ENCODE results near the gene CSRNP2. TPM values are rescaled to one million over a fixed set of nuclear protein-coding genes. Genes with fewer than 3 reads are reported as not detected.

The CSRNP2 gene
- total and polyA plus RNA-seq, 2 of the 4 experiments (the other 2 are of a cell fraction): 14.0 to 21.7 TPM

DNA sequence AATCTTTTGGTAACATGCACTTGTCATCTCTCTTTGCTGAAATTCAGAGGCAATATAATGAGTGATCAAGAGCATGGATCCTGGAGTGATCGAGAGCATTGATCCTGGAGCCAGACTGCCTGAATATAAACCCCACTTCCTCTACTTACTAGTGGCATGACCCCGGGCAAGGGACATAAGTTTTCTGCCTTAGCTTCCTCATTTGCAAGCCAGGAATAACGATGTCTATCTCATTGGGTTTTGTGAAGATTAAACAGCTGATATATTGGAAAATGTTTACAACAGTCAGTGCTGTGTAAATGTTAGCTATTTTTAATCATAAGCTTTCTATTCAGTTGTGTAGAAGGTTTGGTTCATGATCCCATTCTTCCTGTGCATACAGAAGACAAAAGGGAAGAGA lies 2.4 kb upstream of the CSRNP2 start:
- Histone ChIP-seq H3K4me1 (ENCODE audit: control insufficient read depth, insufficient read depth, low read length) (peaks cover 2% of the 10 kb centered on the region; the same call in 1 of the 2 replicates), H2AK5ac (ENCODE audit: low read depth, low read length) (no peak overlapping the region), H2AK9ac (replicated peaks; ENCODE audit: low read depth, low read length, poor library complexity) (no peak overlapping the region), H3K4ac (ENCODE audit: low read depth, low read length) (no peak overlapping the region), H3K9me3 (ENCODE audit: control insufficient read depth, insufficient read depth, low read length) (no peaks in the 10 kb centered on the region), H3K18ac (ENCODE audit: low read depth, low read length) (no peak overlapping the region), H4K8ac (ENCODE audit: low read depth in 2 of 2, low read length in 2 of 2) (no peak overlapping the region), H2AFZ (replicated peaks; ENCODE audit: low read length, poor library complexity) (no peak overlapping the region), H3K9ac (ENCODE audit: low read depth, low read length) (no peak overlapping the region), H2BK120ac (ENCODE audit: low read depth, low read length) (no peak overlapping the region), H2BK5ac (ENCODE audit: low read depth, low read length, poor library complexity, severe bottlenecking) (no peak overlapping the region), H2BK15ac (ENCODE audit: low read depth, low read length) (no peak overlapping the region), H3K27ac (ENCODE audit: insufficient read depth, low read length) (no peak overlapping the region), H3K14ac (replicated peaks; ENCODE audit: low read depth, low read length) (no peak overlapping the region), H3K36me3 (ENCODE audit: control insufficient read depth, insufficient read depth, low read length) (no peaks in the 10 kb centered on the region; the same call in 1 of the 2 replicates), H4K20me1 (ENCODE audit: insufficient read depth, low read length) (peaks cover 22% of the 10 kb centered on the region), H3K56ac (ENCODE audit: extremely low read depth, insufficient read depth, low read length) (no peak overlapping the region), H3K79me1 (ENCODE audit: low read depth in 1 of 2, low read length in 2 of 2) (peaks cover 6 to 22% of the 10 kb centered on the region in 2 experiments; a peak in 3 of 4 replicates), H4K5ac (ENCODE audit: low read depth, low read length) (no peak overlapping the region), H3K4me3 (ENCODE audit: insufficient read depth, low read depth, low read length) (no peak overlapping the region), H3K4me2 (ENCODE audit: low read depth, low read length) (no peak overlapping the region), H3K9me1 (ENCODE audit: insufficient read depth, low read length) (no peaks in the 10 kb centered on the region), H4K91ac (ENCODE audit: insufficient read depth, low read depth, low read length) (no peak overlapping the region), H2BK20ac (ENCODE audit: low read depth, low read length) (no peak overlapping the region), H3K23ac (ENCODE audit: low read depth, low read length) (no peak overlapping the region), H3K27me3 (ENCODE audit: control insufficient read depth, insufficient read depth, low read length) (no peaks in the 10 kb centered on the region)
- TF ChIP-seq FOS (IDR thresholded peaks at IDR 0.05; ENCODE audit: low read depth, low read length) (no peak), MAZ (IDR thresholded peaks at IDR 0.05; ENCODE audit: borderline replicate concordance, low read depth, low read length) (no peak), BHLHE40 (IDR thresholded peaks at IDR 0.05; ENCODE audit: low read depth, low read length) (no peak), RCOR1 (IDR thresholded peaks at IDR 0.05; ENCODE audit: insufficient replicate concordance, low read length) (no peak), SMC3 (IDR thresholded peaks at IDR 0.05; ENCODE audit: low read depth, low read length) (no peak), POLR2A (IDR thresholded peaks at IDR 0.05; ENCODE audit: low read depth, low read length) (no peak), CEBPB (IDR thresholded peaks at IDR 0.05; ENCODE audit: low read depth, low read length) (no peak), RAD21 (IDR thresholded peaks at IDR 0.05; ENCODE audit: low read length) (no peak), MXI1 (IDR thresholded peaks at IDR 0.05; ENCODE audit: borderline replicate concordance, low read depth, low read length) (no peak), RFX5 (IDR thresholded peaks at IDR 0.05; ENCODE audit: low read depth, low read length) (no peak), MAFK (IDR thresholded peaks at IDR 0.05; ENCODE audit: low read depth, low read length) (no peak), CHD1 (IDR thresholded peaks at IDR 0.05; ENCODE audit: low read depth, low read length) (no peak), NFE2L2 (IDR thresholded peaks at IDR 0.05; ENCODE audit: low read depth, low read length) (no peak)
- TF ChIP-seq, protein P1, sequence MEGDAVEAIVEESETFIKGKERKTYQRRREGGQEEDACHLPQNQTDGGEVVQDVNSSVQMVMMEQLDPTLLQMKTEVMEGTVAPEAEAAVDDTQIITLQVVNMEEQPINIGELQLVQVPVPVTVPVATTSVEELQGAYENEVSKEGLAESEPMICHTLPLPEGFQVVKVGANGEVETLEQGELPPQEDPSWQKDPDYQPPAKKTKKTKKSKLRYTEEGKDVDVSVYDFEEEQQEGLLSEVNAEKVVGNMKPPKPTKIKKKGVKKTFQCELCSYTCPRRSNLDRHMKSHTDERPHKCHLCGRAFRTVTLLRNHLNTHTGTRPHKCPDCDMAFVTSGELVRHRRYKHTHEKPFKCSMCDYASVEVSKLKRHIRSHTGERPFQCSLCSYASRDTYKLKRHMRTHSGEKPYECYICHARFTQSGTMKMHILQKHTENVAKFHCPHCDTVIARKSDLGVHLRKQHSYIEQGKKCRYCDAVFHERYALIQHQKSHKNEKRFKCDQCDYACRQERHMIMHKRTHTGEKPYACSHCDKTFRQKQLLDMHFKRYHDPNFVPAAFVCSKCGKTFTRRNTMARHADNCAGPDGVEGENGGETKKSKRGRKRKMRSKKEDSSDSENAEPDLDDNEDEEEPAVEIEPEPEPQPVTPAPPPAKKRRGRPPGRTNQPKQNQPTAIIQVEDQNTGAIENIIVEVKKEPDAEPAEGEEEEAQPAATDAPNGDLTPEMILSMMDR (conservative IDR thresholded peaks at IDR 0.05; ENCODE audit: low read depth, low read length): no peak
- TF ChIP-seq, protein P2, sequence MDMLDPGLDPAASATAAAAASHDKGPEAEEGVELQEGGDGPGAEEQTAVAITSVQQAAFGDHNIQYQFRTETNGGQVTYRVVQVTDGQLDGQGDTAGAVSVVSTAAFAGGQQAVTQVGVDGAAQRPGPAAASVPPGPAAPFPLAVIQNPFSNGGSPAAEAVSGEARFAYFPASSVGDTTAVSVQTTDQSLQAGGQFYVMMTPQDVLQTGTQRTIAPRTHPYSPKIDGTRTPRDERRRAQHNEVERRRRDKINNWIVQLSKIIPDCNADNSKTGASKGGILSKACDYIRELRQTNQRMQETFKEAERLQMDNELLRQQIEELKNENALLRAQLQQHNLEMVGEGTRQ (IDR thresholded peaks at IDR 0.05; ENCODE audit: low read depth, low read length): no peak
- TF ChIP-seq, protein P3, sequence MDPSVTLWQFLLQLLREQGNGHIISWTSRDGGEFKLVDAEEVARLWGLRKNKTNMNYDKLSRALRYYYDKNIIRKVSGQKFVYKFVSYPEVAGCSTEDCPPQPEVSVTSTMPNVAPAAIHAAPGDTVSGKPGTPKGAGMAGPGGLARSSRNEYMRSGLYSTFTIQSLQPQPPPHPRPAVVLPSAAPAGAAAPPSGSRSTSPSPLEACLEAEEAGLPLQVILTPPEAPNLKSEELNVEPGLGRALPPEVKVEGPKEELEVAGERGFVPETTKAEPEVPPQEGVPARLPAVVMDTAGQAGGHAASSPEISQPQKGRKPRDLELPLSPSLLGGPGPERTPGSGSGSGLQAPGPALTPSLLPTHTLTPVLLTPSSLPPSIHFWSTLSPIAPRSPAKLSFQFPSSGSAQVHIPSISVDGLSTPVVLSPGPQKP (IDR thresholded peaks at IDR 0.05; ENCODE audit: borderline replicate concordance, low read depth, low read length): no peak
- POLR2A ChIA-PET (ENCODE audit: unreplicated experiment): no interaction called here
- ATAC-seq (ENCODE audit: low read depth) (no peak), DNase-seq (no peak)
- in situ Hi-C loops (cut with MboI; ENCODE audit: low sequenced_read_pairs): loop anchor here (10.0 kb wide), 1 partner anchor 259 kb away; the partner anchor contains the start of gene CELA1
- CTCF ChIA-PET: no interaction called here
- dilution Hi-C loops (cut with HindIII; ENCODE audit: low sequenced_read_pairs, unreplicated experiment): no loop called here
- intact Hi-C loops (cut with micrococcal nuclease): loop anchor here (10.0 kb wide), 1 partner anchor 259 kb away; the partner anchor contains the start of gene CELA1
- BruUV-seq (replicated peaks): no TSS peak
- WGBS, 2 experiments (ENCODE audit: extremely low coverage in 2 of 2, insufficient read length in 1 of 2): no CpG with 5 or more reads among the region's 3 CpGs
